LoVo (cell line): Measurements from ENCODE around the gene FARS2.

ENCODE experiments used
- DNase-seq: peaks from one replicate; pipeline ENCODE4 v3.0.0-alpha.2; 2016; ENCODE audit warnings: low spot score

The FARS2 gene

DNA sequence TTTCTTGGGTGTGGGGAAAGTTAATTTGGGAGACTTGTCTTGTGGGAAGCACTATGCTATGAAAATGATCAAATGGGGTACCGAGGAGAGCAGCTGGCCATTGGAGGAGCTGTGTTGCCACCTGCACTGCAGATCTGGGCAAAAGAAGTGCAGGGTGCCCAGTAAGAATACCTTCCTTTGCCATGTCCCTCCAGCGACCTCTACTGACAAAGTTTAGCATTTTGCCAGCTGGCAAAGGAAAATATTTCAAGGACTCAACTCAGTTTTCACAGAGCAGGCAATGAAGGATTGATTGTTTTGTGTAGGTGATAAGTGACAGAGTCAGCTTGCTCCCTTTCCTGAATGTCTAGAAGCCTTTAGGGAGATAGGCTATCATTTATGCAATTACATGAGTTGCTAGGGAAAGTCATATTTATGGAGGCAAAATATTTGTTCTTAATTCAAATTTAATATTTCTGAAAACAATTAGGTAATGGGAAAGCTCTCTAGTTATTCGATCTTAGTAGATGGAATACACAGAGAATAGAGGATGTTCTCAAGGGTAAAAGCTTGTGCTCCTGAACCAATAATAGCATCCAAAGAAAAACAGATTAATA lies 118.4 kb downstream of the FARS2 start:
- DNase-seq = peak; percentile 22

DNA sequence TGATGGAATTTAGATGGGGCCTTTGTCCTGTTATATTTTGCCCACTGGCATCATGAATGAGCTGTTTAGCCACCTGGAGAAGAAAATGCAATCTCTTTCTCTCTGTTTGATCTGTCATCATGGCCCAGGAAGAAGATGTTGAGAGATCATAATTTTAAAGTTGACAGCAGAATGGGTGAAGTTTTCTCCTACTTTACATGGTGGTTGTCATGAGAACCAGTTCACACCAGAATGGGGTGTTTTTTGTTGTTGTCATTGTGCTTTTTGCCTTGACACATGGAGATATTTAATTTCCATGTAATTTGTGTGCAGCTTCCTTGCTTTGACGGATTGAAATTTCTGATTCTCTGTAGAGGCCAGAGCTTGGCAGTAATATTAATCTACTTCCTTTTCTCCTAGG lies 122.5 kb downstream of the FARS2 start:
- DNase-seq = no peak

DNA sequence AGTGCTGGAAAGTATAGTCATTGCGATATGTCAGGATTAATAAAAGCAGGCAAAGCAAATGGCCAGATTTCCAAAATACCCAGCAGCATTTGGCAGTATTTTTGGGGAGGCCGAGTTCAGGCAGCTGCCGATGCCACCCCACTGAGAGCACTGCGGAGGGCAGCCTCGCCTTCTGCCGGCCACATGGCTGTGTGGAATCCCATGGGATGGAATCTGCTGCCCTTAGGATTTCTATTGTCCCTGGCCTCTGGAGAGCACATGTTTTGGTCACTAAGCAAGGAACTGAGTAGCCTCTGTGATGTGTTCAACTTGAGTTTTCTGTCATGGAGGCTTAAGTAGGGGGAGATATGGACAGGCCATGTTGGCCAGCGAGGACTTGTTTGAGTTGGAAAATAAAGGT lies 123.0 kb downstream of the FARS2 start:
- no peak for DNase-seq

DNA sequence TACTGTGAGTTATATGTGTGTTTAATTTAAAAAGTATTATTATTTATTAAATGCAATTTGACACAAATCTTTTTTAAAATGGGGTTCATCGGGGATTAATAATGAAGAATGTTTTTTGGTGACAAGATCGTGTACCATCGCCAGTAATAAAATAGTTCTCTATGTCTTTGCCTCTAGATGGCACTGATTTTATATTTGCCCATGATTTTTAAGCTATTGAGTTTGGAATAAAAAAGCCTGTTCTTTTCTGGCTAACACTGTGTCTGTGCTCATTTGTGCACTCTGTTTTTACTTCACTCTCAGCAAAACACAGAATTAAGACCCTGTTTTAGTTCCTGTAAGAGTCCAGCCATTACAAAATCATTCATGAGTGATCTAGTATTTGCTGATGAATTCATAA lies 127.0 kb downstream of the FARS2 start:
- no peak for DNase-seq

DNA sequence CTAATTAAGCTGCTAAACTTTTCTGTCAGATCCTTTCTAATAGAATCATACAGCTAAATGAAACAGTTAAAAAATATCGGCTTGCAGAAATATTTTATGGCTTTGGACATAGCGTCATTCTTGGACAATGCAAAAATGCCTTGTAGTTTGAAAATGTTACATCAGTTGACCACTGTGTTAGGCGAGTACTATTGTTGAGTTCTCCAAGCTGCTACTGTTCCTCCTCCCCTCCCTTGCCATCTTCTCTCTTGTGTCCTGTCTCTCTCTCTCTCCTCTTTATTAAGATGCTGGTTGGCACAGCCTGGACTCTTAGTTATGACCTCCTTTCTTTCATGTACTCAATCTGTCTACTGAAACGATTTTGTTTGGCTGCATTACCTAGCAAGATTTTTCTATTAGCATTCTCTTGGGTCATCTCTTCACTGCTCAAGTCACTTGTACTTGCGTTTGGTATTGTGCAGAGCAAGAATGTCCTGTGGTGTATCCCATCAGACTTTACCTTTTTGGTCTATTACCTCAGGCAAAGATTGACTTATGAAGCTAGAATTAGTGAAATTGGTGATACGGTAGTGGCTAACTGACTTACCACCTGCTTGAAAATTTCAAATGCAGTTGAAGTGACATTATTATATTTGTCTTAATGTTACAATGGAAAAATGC lies 127.9 kb downstream of the FARS2 start:
- DNase-seq = no peak

DNA sequence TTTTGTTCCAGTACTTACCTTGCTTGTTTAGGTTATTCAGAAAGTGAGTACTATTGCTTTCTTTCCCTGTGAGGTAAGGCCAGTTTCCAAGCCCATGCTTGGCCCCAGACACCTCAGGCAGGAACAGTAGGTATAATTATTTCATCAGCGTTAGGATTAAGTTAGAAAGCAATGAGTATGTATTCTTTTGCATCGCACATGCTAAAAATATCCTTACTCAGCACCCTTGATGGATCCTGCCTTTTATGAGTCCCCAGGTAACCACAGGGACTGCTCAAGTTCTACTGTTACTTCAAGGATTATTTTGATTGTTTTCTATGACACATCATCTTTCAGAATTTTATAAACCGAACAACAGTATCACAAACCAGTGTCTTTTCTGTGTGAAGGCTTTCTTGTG lies 128.9 kb downstream of the FARS2 start:
- DNase-seq = no peak

DNA sequence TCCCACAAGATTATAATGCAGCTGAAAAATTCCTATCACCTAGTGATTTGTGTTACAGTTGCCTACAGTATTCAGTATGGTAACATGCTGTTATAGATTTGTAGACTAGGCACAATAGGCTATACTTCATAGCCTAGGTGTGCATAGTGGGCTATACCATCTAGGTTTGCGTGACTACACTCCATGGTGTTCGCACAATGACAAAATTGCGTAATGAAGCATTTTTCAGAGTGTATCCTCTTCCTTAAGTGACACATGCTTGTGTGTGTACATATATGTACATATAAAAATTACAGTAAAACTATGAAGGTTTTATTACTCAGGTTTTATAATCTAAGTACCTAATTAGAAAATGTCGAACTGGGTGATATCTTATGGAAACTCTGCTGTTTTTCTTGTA lies 133.0 kb downstream of the FARS2 start:
- no peak for DNase-seq

DNA sequence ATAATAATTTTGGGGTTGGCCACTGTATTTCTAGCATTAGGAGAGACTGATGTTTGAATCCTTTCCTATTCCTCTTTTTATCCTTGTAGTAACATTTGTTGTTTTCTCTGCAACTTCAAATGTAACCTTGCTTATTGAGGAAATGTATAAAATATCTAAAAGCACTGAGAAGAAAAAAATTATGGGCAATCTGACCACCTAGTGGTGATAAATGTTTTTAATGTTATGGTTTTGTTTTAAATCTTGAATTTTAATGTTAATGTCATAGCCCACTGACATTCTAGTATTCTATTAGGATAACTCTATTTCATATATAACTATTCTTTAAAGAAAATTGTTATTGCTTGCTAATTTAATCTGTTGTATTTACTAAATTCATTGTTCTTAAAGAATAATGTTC lies 134.4 kb downstream of the FARS2 start:
- no peak for DNase-seq

DNA sequence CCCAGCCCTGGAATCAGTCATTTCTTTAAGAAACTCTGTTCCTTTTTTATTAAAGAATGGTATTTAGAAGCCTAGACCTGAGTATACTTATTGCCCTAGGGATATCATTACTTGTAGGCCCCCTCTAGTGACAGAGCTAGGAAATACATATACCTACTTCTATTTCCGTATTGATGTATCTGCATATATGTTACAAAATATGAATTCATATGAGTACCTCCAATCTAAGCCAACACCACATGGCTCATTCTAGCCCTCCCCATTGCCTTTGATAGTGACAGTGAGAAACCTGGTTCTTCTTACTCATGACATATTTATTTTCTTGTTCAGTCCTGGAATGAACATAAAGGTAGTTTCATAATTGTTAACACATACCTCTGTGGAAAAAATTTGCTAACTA lies 137.2 kb downstream of the FARS2 start:
- peak; percentile 29 for DNase-seq

DNA sequence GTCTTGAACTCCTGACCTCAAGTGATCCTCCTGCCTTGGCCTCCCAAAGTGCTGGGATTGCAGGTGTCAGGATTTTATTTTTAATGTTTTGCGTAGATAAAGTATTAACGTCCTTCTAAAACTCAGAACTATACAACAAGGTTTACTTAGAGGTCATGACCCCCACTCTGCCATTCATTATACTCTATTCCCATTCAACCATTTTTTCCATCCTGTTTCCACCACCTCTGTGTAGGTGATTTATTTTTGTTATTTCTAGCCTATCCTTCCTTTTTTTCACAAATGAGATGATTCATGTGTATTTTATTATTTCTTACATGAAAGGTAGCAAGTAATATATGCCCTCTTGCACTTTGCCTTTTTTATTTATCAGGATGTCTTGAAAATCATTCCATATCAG lies 138.1 kb downstream of the FARS2 start:
- no peak for DNase-seq

DNA sequence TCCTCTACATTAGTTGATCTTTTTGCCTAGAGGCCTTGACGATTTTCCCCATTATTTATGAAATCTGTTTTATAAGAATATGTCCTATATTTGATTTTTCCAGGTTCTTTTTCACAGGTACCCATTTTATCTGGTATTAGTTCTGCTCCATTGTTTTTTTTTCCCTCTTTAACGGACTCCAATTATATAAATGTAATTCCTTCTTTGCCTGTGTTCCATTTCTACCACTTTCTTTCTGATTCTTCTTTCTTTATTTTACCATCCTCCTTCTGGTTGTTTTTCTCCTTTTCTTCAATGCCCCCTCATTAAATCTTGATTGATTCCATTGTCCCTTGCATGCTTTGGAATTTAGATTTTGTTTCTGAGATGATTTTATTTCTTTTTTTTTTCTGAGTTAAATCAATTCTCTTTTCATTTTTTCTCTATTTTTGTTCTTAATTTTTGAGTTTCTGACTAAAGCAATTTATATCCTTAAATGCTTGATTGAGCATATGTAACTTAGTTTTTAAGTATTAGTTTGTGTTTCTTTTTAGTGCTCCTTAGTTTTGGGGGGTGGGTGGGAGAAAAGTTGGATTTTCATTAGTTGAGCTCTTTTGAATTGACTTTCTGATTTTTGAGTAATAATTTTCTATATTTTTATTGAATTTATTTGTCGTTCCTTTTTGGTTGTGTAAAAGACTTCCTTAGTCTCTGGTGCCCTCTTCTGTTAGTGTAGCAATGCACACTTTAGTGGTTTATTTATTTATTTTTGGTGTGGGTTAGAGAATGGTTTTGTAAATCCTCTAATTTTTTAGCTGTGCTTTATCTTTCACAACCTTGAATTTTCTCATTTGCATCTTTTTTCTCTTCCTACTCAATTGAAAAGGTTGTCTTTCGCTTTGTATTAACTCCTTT lies 140.8 kb downstream of the FARS2 start:
- peak; percentile 15 for DNase-seq

DNA sequence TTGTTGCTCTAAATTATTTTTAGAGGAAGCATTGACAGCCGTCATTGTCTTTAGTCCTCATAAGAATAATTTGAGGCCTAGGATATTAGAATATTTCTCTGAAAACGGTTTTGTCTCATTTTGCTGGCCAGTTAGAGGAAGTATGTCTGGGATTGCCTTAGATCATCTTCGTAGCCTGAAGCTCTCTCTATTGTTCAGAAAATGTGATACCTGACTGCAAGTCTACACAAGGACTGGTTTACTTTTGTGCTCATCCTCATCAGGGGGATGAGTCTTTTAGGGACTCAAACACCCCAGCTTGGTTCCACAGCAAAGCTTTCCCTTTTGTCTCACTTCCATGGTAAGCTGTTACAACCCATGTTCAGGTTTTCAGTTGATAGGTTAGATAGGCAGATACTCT lies 141.8 kb downstream of the FARS2 start:
- no peak for DNase-seq

DNA sequence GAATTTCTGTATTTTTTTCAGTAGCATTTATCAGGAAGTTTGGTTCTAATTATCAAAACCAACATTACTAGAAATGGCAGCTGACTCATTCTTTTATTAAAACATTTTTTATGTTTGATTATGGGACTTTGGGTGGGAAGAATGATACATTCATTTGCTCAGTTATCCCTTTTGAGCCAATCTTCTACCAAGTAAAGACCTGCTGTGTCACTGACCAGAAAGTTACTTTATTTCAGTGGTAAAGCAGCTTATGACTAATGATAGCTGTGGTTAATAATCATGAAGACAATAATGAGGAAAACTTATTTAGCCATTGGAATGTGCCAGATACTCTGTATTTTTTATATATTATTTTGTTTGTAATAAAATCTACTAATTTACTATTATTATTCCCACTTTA lies 142.3 kb downstream of the FARS2 start:
- DNase-seq = no peak

DNA sequence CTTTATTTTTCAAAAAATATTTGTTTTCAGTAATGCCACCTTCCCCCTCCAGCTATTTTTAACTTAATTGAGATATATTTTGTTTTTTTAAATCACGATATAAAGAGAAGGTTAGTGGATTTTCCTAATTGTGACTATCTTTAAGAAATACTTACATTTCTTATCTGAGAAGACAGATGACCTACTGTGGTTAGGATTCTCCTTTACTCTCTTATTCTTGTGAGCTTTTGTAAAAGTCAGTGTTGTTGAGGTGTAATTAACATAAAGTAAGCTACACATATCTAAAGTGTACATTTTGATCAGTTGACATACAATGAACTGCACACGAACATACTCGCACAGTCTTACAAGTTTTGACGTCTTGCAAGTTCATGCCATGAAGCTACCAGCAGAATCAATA lies 144.7 kb downstream of the FARS2 start:
- DNase-seq = no peak

DNA sequence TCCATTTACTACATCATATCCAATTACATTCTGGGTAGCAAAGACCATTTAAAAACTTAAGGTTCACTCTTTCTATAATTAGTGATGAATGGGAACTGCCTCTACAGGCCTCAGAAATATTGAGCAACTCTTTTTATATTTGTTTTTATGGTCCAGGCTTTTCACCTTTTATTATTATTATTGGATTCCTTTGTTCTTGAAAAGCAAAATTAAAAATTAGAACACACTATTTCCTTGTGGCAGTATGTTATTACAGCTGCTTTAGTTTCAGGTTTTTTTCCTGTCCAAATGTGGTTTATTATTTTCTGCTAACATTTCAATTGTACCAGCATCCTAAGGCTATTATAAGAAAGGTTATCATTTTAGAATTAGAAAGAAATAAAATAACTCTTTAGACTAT lies 150.1 kb downstream of the FARS2 start:
- no peak for DNase-seq

DNA sequence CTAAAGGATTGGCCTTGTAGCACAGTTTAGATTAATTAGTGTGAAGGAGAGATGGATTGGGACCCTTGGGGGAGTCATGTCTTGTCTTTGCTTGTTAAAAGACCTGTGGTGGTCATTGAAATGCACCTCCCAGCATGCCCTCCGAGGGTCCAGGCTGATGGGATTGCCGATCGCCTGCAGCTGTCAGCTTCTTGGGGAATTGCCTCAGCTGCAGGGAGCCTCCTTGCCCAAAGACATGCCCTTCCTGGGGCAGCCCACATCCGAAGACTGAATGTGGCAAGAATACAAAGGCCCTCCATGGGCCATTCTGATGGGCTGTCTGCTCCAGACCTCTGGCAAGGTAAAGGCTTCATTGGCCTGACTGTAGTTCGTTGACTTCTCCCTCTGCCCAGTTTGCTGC lies 150.7 kb downstream of the FARS2 start:
- no peak for DNase-seq

DNA sequence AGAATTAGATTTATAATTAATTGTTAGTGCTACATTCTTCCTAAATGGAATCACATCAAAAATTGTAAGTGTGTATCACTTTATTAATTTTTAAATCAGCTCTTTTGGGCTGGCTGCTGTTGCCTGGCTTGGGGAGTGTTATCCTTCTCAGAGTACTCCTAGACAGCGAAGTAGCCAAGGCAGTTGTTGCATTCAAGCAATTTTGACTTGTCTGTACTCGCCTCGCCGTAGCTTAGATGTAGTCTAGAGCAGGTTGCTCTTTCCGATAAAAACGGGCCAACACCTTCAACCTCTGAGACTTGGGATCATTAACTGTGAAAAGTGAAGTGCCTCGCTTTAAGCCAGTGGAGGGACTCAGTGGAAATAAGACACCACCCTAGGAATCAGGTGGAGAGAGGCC lies 151.3 kb downstream of the FARS2 start:
- DNase-seq = no peak

DNA sequence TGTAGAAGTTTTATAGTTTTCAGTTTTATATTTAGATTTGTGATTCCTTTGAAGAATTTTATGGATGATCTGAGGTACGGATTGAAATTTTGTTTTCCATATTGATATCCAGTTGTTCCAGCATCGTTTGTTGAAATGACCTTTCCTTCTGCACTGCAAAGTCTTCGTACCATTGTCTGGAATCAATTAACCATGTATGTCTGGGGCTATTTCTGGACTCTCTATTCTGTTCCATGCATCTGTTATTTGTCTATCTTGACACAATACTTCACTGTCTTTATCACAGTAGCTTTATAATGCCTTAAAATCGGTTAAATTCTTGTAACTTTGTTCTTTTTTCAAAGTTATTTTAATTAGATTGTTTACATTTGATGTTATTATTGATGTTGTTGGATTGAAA lies 154.9 kb downstream of the FARS2 start:
- no peak for DNase-seq

DNA sequence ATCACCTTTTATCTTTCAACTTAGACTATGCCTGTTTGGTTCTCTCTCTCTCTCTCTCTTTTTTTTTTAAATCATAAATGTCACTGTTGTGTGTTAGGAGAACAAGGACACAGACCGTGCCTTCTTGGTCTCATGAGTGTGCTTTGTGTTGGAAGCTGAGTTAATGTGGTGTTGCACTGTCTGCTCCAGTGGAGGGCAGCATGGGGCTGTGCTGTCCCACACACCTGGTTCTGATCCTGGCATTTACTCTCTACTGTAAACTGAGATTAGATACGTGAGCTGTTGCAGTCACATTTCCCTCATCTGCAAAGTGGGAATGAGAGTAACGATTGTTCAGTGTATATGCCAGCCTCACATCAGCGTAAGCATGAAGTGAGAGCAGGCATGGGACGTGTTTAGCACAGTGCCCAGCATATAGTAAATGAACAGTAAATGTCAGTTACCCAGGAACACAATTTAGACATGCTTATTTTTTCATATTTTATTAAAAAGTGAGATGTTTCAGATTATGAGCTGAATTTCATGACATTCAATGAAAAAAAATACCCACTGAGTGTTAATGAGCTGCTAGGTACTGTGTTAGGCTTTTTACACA lies 161.1 kb downstream of the FARS2 start:
- DNase-seq = no peak

DNA sequence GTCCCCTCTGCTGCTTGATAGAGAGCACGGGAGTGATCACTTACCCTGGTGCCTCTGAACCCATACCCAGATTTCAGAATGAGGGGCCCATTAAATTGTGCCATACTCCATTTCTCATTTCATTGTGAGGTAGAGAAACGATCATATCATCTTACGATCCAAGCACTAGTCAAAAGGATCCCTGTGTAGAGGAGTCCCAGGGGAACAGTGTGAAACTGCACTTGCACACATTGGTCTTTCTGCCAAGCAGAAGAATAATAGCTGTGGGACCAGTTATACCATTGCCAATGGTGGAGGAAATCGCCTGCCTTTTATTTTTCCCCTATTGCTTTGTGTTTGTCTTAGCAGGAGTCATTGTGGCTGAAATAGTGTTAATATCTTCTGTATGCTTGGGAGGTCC lies 161.9 kb downstream of the FARS2 start:
- no peak for DNase-seq

DNA sequence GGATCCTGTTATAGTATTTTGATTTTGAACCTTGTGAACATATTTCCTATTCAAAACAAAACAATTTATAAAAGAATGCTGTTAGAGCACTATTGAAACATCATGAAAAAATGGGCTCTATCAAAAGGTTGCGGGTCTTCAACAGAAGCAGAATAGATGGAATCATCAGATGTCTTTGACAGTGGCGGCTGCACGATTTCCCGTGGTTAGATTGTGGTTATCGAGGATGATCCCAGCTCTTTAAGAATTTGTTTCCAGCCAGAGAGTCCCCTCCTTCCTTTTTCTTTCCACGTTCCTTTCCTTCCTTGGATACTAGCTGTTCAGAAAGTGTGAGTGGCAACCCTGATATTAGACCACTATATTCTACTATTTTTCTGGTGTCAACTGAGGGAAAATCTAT lies 163.4 kb downstream of the FARS2 start:
- DNase-seq = no peak

DNA sequence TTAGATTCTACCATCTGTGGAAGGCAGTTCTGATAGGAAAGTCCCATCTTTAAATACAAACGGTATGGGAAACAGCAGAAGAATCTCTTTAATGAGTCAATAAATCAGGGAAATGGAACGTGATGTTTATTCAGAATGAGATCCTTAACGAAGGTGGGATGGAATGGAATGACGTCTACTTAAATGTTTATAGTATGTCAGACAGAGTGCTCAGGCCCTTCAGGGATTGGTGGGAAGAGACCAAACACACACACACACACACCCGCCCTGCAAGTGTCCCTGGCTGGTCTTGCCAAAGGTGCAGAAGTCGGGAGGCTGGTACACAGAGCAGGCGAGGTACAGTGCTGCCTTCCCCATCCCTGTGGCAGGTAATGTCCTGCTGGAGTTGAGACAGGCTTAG lies 164.0 kb downstream of the FARS2 start:
- no peak for DNase-seq

DNA sequence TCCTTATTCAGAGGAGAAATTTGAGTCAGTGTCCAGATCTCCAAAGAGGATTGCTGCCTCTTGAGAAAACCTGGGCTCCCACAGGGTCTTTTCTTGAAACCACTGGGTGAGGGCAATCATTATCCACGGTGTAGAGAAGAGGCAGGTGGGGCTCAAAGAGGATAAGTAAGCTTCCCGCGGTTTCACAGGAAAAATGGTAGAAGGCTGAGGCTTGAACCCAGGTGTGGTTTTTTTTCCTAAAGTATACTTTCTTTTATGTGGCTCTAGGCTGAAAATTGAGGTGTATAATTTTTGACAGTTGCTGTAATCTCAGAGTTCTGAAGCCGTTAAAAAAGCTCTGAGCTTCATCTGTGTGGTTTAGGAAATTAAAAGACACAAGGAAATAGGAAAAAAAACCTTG lies 164.5 kb downstream of the FARS2 start:
- DNase-seq = no peak
